HT1080 (cell line): Measurements from ENCODE around the gene SNX32. TPM values are rescaled to one million over a fixed set of nuclear protein-coding genes. Genes with fewer than 3 reads are reported as not detected.

Source experiments
- DNase-seq: peaks from one replicate; pipeline ENCODE4 v3.0.0-alpha.2; 2015; ENCODE audit warnings: low read depth
- total RNA-seq: library from RNA; depleted of rRNA; stranded (reverse); fragments of >200 nt; shearing (Covaris generic); gene quantifications from 2 replicates; pipeline ENCODE4 v1.2.3, GENCODE V29; 2014

SNX32 gene
- total RNA-seq, 1 experiment from 2014 or later, result not detected

GRCh38 chr11:65854852-65855837, 21.4 kb downstream of the SNX32 start:
- DNase-seq, result no peak

- DNase-seq, result no peak
Observed at GRCh38 chr11:65855927-65856363, 22.2 kb downstream of the SNX32 start.

DNA sequence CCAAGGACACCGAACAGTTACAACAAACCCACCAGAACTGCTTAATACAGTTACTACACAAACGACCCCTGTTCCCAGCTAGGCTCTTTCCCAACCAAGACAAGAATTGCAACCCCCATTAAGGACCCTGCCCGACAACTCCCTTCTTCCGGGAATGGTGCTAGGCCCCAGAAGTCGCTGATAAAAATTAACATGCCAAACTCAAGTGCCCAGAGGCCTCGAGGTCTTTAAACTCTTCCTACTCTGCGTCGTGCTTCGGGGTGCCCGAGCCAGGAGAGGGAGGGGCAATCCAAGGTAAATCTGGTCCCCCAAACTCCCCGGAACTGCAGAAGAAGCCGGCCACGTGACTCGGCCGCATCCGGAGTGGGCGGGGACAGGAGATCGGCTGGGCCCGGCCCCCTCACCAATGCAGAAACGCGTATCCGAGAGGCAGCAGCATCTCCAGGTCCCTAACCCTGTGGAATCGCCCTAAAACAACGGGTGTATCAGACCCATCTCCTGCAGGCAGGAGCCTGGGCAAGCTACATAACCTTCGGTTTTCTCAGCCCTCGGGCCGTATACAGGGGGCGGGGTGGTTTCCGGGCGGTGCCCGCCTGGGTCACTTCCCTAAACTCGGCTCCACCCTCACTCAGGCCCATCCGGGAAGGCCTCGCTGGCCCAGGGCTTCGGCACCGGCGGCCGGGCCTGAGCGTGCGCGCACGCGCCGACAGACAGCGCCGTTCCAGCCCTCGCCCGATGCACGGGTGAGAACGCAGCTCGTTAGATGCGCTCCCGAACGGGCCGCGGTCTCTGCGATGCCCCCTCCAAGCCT, 23.1 kb downstream of the SNX32 start:
- DNase-seq, result peak; percentile 75

- no peak for DNase-seq
Observed at GRCh38 chr11:65857500-65857852, 23.7 kb downstream of the SNX32 start.

DNA sequence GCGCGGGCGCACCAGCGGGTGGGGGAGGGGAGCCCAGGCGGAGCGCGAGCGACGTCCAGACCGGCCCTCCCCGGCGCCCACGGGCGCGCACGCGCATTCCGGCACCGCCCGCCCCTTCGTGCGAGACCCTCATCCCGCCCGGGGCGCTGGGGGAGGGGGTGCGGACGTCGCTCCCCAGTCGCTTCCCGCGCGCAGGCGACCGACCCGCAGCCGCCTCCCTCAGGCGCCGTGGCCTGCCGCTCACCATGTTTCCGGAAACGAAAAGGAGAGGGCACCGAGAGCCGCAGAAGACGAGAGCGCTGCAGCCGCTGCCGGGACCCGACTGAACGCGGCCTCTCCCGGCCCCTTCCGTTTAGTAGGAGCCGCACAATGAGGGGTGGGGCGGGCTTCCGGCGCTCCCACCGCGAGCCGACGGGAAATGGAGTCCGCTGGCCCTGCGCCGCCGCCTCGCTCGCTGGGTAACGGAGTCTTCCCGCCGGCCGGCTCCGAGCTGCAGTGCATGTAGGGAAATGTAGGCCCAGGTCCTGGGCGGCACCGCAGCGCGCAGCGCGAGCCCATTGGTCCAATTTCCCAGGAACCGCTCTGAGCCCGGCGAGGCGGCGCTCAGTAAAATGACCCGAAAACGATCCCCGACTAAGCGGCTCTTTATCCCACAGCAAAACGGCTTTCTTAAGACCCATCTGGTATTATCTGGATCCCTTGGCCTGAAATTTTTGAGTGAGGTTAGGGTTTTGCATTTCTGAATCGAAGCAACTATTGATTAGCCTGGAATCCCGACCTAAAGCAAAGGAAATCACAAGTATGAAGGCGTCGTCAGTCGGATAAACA, 24.3 kb downstream of the SNX32 start, which contains the start of gene CFL1:
TSS of gene CFL1 (minus strand) at position 328 of the 828 bp plus-strand sequence. CDS start at position 247, 81 bp downstream.
- peak; percentile 99 for DNase-seq

GRCh38 chr11:65858681-65859087, 24.9 kb downstream of the SNX32 start:
- DNase-seq, result no peak

- peak; percentile 100 for DNase-seq
Observed at GRCh38 chr11:65859095-65859811, 25.5 kb downstream of the SNX32 start.

DNA sequence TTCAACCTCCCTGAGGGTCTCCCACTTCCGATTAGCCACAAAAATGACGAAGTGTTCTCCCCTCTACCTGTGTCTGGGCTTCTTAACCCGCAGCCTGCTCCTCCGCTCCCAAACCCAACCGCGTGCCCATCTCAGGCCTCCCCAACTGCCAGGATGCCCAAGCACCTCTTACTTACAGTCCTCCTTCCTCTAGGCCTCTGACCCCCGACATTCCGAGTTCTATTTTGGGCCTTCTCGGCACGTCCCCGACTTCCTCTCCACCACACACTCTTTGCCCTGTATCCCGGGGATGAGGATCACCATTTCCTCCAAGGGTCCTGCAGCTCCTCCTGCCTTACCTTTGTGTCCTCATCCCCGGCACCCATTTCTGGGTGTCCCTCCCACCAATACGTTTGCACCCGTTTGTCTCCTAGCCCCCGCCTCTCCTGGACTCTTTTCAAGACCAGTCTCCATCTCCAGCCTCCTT, 26.1 kb downstream of the SNX32 start:
- DNase-seq, result no peak

DNA sequence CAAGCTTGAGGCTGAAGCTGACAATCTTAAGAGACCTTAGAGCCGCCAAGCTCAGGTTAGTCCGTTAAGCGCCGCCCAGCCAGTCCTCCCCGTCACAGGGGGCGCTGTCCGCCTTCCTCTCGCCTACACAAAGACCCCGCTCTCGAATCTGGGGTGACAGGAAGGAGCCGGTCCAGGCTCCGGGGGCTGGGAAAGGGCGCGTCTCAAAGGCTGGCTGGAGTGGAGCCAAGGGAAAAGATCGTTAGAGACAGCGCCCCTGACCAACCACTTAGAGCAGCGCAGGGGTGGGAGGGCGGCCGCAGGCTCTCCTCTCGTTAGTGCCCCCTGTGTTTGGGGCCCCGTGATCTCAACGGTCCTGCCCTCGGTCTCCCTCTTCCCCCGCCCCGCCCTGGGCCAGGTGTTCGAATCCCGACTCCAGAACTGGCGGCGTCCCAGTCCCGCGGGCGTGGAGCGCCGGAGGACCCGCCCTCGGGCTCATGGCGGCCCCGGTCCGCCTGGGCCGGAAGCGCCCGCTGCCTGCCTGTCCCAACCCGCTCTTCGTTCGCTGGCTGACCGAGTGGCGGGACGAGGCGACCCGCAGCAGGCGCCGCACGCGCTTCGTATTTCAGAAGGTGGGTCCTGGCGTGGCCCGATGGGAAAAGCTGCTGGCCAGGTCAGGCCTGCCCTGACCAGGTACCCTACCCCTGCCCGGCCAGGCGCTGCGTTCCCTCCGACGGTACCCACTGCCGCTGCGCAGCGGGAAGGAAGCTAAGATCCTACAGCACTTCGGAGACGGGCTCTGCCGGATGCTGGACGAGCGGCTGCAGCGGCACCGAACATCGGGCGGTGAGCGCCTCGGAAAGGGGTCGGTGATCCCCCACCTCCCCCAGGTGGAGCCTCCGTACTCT, 26.8 kb downstream of the SNX32 start, which contains the start of gene MUS81:
TSS of gene MUS81 (plus strand) at position 156 of the 887 bp plus-strand sequence. CDS start at position 477, 321 bp downstream.
- DNase-seq, result peak; percentile 99

GRCh38 chr11:65861165-65861505, 27.4 kb downstream of the SNX32 start:
- no peak for DNase-seq

DNA sequence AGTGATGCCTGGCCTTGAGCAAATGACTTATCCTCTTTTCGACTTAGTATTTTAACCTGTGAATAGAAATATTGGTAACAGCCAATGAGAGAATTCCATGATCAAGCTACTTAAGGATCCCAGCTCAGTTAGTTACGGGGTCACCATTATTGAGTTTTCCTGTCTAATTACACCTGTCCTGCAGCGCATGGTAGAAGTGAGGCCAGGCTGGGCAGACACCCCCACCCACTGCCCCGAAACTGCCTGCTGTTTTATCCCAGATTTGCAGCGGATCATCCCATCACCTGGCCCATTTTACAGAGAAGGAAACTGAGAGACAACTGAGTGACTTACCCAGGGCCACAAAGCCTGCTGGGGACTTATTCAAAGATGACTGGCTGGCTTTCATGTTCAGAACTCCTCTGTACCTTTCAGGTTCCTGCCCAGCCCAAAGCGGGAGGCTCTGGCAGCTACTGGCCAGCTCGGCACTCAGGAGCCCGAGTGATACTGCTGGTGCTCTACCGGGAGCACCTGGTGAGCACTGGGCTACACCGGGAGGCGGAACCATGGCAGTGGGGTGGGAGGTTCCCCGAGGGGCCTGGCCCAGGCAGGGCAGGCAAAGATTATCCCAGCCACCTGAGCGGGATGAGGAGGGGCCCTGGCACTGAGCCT, 27.9 kb downstream of the SNX32 start:
- no peak for DNase-seq

GRCh38 chr11:65862191-65862735, 28.5 kb downstream of the SNX32 start:
- DNase-seq, result no peak

- DNase-seq, result no peak
Observed at GRCh38 chr11:65862941-65863888, 29.5 kb downstream of the SNX32 start.

- DNase-seq, result no peak
Observed at GRCh38 chr11:65863889-65864705, 30.3 kb downstream of the SNX32 start.

DNA sequence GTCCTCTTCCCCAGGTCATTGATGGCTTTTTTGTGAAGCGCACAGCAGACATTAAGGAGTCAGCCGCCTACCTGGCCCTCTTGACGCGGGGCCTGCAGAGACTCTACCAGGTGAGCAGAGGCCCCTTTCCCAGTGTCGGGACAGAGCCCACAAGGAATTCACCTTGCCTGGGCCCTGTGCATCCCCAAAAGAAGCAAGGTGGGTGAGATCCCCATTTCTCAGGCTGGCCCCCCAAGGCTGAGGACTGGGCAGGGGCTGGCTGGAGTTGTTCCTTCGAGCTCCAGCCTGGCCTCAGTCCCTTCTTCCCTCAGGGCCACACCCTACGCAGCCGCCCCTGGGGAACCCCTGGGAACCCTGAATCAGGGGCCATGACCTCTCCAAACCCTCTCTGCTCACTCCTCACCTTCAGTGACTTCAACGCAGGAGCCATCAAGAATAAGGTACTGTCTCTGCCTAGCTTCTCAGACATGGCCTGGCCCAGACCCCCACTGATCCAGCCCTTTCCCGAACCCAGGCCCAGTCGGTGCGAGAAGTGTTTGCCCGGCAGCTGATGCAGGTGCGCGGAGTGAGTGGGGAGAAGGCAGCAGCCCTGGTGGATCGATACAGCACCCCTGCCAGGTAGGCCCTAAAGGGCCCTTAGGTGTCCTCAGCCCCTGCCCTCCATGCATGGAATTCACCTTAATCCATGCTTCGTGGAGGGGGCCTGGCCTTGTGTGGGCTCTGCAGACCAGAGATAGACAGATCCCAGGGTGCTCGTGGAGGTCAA, 31.1 kb downstream of the SNX32 start:
- no peak for DNase-seq
